ENCODE measurements around the gene PIKFYVE. TPM values are rescaled to one million over a fixed set of nuclear protein-coding genes. Genes with fewer than 3 reads are reported as not detected.
"Not testable (repeated sequence)": the region's sequence is repeated elsewhere in the genome, so short reads cannot be mapped to it uniquely, and the experiment has no call there.

PIKFYVE gene
- total RNA-seq, 1 donor from 2014 or later, result 16.1 TPM

GRCh38 chr2:208352644-208353567, 86.9 kb downstream of the PIKFYVE start:
- intact Hi-C loops (cut with micrococcal nuclease), result no loop called here
- ATAC-seq, result peak; percentile 19

DNA sequence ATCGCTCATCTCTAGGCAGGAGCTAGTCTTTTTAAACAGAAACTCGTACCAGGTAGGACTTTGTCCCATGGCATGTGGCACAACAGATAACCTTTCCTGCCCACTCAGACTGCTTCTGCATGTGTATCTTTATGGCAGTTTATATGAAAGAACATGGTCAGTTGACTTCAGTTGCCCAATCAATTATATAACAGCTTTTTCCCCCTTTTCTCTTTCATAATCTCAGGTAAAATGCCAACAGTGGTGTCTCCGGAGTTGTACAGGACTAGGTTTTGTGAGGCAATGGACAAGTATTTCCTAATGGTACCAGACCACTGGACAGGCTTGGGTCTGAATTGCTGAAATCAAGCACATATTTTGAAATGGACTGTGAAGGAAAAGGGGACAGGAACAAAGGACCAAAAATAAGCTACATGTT, 88.9 kb downstream of the PIKFYVE start:
- intact Hi-C loops (cut with micrococcal nuclease), result no loop called here
- no peak for ATAC-seq
- DNase-seq, result no peak

More at GRCh38 chr2:208352644-208353567, 86.9 kb downstream of the PIKFYVE start:
- DNase-seq, result no peak

- intact Hi-C loops (cut with micrococcal nuclease); ATAC-seq; DNase-seq: not testable (repeated sequence)
Observed at GRCh38 chr2:208356420-208356819, 90.4 kb downstream of the PIKFYVE start.

DNA sequence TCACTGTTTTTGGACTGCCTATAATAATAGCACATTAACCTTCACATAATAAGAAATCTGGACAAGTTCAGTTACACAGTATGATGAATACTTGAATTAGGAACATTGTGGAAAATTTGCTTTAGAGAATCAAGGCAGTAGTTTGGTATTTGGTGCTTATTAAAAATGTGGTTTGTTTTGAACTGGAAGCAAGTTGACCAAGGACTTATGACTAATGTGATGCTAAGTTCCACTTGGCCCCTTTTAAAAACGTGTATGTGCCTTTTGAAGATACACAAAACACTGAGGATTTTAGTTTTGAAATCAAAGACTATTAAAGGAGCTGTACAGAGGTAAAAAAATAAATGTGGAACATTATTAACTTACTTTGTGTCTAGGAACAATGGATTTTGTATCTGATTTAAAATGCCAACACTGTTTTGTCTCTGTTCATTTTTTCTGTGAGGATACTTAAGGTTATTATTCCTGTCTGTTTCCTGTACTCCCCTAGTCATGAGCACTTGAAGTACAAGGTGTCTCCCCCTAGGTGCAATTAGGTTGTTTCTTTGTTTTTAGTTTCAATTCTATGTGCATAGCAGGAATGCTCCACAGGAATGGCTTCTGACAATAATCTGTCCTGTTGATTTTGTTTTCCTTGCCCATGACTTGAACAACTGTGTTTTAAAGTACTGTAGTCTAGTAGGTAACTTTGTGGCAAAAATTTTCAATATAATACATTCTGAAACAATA, 91.0 kb downstream of the PIKFYVE start:
- intact Hi-C loops (cut with micrococcal nuclease), result no loop called here
- DNase-seq, result no peak
- no peak for ATAC-seq

DNA sequence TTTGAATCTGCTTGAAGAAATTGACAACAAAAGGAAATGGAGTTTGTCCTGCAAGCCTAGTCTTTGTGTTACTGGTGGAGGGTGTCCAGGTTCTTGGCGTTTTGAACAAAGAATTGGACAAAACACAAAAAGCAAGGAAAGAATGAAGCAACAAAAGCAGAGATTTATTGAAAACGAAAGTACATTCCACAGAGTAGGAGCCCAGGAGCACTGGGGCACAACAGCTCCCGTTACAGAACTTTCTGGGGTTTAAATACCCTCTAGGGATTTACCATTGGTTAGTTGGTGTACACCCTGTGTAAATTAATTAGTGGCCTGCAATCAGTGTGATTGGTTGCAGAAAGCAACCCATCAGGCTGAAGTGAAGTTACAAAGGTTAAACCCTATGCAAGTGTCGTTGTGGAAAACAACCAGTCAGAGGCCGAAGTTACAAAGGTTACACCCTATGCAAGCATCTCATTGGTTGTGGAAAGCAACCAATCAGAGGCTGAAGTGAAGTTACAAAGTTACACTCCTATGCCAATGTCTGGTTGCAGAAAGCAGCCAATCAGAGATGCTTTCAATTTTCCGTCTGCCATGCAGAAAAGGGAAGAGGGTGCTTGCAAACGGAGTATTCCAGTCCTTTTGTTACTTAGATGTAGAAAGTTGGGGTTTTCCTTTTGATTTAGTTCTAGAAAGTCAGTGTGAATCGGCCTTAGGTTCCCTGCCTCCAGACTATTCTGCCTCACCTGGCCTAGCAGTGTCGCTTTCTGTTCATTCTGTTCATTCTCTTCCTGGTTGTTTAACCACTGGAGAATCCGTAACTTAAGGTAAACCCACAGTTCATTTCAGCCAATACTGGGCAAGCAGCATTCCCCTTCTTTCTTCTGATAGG, 92.9 kb downstream of the PIKFYVE start:
- DNase-seq, result no peak
- ATAC-seq, result no peak
- intact Hi-C loops (cut with micrococcal nuclease), result no loop called here

- peak; percentile 43 for ATAC-seq
- peak; percentile 25 for DNase-seq
- intact Hi-C loops (cut with micrococcal nuclease), result no loop called here
Observed at GRCh38 chr2:208359632-208359986, 93.6 kb downstream of the PIKFYVE start.

GRCh38 chr2:208360259-208361076, 94.4 kb downstream of the PIKFYVE start:
- intact Hi-C loops (cut with micrococcal nuclease), result no loop called here
- ATAC-seq (no peak), DNase-seq (peak; percentile 20)

DNA sequence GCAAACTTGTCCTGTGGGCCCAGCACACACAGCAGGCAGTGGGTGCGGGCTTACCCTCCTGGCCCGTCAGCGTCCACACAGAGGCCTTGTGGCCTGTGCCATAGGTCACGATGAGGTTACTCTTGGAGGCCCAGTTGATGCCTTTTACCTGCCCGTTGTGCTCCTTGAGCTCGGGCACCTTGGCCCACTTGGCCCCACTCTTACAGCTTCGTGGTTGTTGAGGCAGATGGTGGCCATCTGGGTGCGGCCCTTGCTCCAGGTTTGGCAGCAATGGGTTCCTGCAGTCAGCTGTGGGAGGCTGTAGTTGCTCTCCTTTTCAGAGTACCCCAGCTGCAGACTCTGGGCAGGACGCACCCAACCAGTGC, 95.0 kb downstream of the PIKFYVE start:
- intact Hi-C loops (cut with micrococcal nuclease), result no loop called here
- DNase-seq (no peak), ATAC-seq (no peak)

GRCh38 chr2:208363485-208363884, 97.4 kb downstream of the PIKFYVE start:
- no peak for DNase-seq
- intact Hi-C loops (cut with micrococcal nuclease), result no loop called here
- ATAC-seq, result no peak

DNA sequence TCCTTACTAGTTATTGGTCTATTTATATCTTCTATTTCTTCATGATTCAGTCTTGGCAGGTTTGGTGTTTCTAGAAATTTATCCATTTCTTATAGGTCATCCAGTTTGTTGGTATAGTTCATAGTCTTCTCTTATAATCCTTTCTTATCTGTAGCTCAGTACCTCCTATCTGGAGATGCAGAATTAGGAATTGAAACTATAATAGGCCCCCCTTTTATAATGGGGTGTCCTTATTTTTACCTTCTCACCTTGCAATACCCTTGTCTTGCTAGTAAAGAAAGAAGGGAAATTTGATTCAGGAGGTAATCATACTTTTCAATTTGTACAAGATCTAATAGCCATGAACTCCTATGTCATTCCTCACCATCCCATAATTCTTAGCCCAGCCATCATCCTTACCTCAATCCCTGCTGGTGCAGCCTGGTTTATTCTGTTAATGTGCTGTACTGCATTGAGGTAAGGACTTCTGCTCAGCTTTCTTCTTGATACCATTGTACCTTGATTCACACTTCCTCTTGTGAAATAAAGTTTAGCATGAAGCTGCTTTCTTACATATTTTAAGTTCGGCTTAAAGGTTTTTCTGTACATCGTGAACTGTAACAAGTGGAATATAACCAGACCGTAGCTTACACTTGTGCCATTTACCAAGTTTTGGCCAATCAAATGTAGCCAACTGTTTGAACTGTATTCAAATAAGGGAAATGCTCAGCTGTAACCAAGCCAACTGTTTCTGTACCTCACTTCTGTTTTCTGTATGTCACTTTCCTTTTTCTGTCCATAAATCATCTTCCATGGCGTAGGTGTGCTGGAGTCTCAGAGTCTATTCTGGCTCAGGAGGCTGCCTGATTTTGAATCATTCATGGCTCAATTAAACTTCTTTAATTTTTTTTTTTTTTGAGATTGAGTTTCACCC, 100.4 kb downstream of the PIKFYVE start:
- DNase-seq, result no peak
- ATAC-seq, result no peak
- intact Hi-C loops (cut with micrococcal nuclease), result no loop called here

GRCh38 chr2:208369091-208369490, 103.0 kb downstream of the PIKFYVE start:
- ATAC-seq (no peak), DNase-seq (no peak)
- intact Hi-C loops (cut with micrococcal nuclease), result no loop called here

DNA sequence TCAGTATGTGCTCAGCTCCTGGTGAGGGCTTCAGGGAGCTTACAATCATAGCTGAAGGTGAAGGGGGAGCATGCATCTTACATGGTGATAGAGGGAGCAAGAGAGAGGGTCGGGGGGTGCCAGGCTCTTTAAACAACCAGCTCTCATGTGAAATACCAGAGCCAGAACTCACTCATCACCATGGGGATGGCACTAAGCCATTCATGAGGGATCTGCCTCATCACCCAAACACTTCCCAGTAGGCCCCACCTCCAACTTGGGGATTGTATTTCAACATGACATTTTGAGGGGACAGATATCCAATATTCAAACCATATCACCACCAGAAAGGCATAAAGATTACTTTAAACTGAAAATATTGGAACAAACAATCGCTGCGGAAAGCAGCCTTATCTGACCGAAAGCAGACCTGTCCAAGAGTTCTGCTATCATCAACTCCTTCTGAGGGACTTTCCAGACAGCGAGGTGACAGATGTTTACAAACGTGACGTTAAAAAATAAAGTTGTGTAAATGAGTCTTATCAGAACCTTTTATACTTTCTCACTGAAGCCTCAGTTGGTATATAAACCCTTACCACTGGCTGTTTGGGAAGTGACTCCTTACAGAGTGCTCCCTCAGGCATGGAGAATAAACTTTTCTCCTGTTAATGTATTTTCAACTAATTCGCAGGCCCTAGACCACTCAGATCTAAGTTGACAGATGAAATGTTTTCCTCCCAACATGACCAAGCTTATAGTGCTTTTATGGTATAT, 105.0 kb downstream of the PIKFYVE start:
- intact Hi-C loops (cut with micrococcal nuclease), result no loop called here

GRCh38 chr2:208371634-208371935, 105.5 kb downstream of the PIKFYVE start:
- DNase-seq (no peak), ATAC-seq (no peak)
- intact Hi-C loops (cut with micrococcal nuclease), result no loop called here

More for the DNA sequence above, 105.0 kb downstream of the PIKFYVE start:
- no peak for ATAC-seq
- DNase-seq, result no peak

DNA sequence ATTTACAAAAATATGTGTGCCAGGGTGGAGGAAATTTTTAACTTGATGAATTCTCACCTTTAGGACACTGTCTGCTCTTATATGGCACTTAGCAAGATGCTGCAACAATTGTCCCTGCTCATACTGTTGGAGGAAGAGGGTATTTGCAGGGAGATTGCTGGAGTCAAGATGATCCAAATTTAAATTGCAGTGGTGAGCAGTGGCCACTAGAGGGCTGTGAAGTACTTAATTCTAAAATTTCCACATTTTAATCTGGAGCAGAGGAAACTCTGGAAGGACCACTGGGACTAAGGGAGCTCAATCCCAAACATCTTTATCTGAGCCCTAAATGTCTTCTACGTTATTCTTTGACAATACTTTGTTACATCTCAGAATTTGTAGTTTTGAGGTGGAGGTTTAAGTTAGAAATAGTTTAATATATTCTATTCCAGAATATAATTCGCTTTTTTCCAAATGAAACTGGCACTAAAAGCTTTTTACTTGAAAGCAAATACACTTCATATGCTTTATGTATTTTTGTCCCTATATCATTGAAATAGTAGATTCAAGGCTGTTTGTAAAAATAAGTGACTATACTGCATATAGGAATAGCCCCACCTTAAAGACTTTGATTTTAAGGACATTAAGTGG, 107.5 kb downstream of the PIKFYVE start:
- no peak for ATAC-seq
- intact Hi-C loops (cut with micrococcal nuclease), result no loop called here

GRCh38 chr2:208375491-208376068, 109.5 kb downstream of the PIKFYVE start:
- ATAC-seq (no peak), DNase-seq (no peak)
- intact Hi-C loops (cut with micrococcal nuclease), result no loop called here

More for the DNA sequence above, 107.5 kb downstream of the PIKFYVE start:
- DNase-seq, result no peak

- ATAC-seq; intact Hi-C loops (cut with micrococcal nuclease); DNase-seq: not testable (repeated sequence)
Observed at GRCh38 chr2:208377344-208377860, 111.3 kb downstream of the PIKFYVE start.
